Left lung (tissue), 10 donors: ENCODE results near the gene PSTK. TPM values are rescaled to one million over a fixed set of nuclear protein-coding genes. Genes with fewer than 3 reads are reported as not detected.

Source experiments
- ATAC-seq: fragments of 200-7000 bp; cut with Tn5 transposase; one replicate; pipeline ENCODE4 v1.9.1; 2020; ENCODE audit warnings: moderate library complexity
- DNase-seq, 4 donors: peaks; one replicate each; pipeline ENCODE4 v3.0.0-alpha.2; 2013 to 2020
- H3K27ac ChIP-seq, 2 donors: fragments of 200-600 bp; sonication (generic) in 1 of 2; one replicate each; pipeline versions ENCODE4 v1.5.0 to v1.8.0; 2020 to 2021
- H3K27me3 ChIP-seq, 2 donors: fragments of 200-600 bp; sonication (generic) in 1 of 2; one replicate each; pipeline versions ENCODE4 v1.5.0 to v1.8.0; 2020 to 2021
- H3K36me3 ChIP-seq, 2 donors: fragments of 200-600 bp; sonication (generic) in 1 of 2; one replicate each; pipeline versions ENCODE4 v1.5.0 to v1.8.0; 2020 to 2021
- H3K4me1 ChIP-seq, 2 donors: fragments of 200-600 bp; one replicate each; pipeline ENCODE4 v1.8.0; 2021
- H3K4me3 ChIP-seq, 2 donors: fragments of 200-600 bp; sonication (generic) in 1 of 2; one replicate each; pipeline versions ENCODE4 v1.5.0 to v1.8.0; 2020 to 2021; ENCODE audit warnings: mild to moderate bottlenecking in 1 of 2
- H3K9me3 ChIP-seq, 2 donors: fragments of 200-600 bp; sonication (generic) in 1 of 2; one replicate each; pipeline versions ENCODE4 v1.5.0 to v1.8.0; 2020 to 2021
- intact Hi-C, 2 donors: fragments of 100-400 bp; cut with DNase I; formaldehyde crosslinking; loops; one replicate each; pipeline versions ENCODE4 v1.11.2 to v1.14.2; 2022
- polyA plus RNA-seq, 6 donors: library from polyadenylated mRNA; unstranded; fragments of 120-200 nt; gene quantifications; one replicate each; pipeline ENCODE4 v1.2.1, GENCODE V29; 2013; ENCODE audit not compliant: insufficient read length in 6 of 6
- total RNA-seq, 2 donors: library from RNA; stranded (reverse); fragmentation: NEBNext Ultra II Directional; extraction: Animal tissue kit (Norgen Biotek cat#: 25700); gene quantifications; one replicate each; pipeline ENCODE4 v1.2.1, GENCODE V29; 2021
- TF ChIP-seq, protein P1 (sequence below), 2 donors: fragments of 200-600 bp; sonication (generic) in 1 of 2; IDR thresholded peaks; one replicate each; pipeline versions ENCODE4 v1.5.0 to v1.8.0; 2021; ENCODE audit warnings: antibody characterized with exemption in 2 of 2
- donor health status: DM: no; HTN: yes; CAD: no.
- donor health status: DM: no; HTN: no; CAD: no.

Gene PSTK
- total and polyA plus RNA-seq, 8 donors = 3.8 to 9.9 (median 8.1) TPM

DNA sequence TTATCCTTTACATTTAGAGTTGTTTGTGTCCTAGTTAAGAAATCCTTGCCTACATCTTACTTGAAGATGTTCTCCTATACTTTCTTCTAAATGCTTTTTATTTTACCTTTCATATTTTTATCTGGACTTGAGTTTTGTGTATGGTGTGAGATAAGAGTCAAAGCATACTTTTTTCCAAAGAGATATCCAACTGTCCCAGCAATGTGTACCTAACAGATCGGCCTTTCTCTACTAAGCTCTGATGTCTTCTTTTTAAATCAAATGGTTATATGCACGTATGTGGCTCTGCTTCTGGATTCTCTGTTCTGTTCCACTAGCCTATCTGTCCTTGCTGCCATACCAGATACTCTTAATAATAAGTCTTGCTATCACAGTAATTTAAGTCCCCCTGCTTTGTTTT lies 21.2 kb downstream of the PSTK start:
- peaks cover 0 to 19% of the 10 kb centered on the region in 2 donors for H3K36me3 ChIP-seq
- no peaks in the 10 kb centered on the region for H3K9me3 ChIP-seq
- no peak overlapping the region for H3K27ac ChIP-seq
- no peak overlapping the region for H3K4me3 ChIP-seq
- DNase-seq (no peak), ATAC-seq (no peak)
- H3K27me3 ChIP-seq = no peaks in the 10 kb centered on the region
- TF ChIP-seq, protein P1, sequence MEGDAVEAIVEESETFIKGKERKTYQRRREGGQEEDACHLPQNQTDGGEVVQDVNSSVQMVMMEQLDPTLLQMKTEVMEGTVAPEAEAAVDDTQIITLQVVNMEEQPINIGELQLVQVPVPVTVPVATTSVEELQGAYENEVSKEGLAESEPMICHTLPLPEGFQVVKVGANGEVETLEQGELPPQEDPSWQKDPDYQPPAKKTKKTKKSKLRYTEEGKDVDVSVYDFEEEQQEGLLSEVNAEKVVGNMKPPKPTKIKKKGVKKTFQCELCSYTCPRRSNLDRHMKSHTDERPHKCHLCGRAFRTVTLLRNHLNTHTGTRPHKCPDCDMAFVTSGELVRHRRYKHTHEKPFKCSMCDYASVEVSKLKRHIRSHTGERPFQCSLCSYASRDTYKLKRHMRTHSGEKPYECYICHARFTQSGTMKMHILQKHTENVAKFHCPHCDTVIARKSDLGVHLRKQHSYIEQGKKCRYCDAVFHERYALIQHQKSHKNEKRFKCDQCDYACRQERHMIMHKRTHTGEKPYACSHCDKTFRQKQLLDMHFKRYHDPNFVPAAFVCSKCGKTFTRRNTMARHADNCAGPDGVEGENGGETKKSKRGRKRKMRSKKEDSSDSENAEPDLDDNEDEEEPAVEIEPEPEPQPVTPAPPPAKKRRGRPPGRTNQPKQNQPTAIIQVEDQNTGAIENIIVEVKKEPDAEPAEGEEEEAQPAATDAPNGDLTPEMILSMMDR (IDR thresholded peaks at IDR 0.05) = no peak
- intact Hi-C loops = no loop called here
- H3K4me1 ChIP-seq = peaks cover 0 to 21% of the 10 kb centered on the region in 2 donors

- no peak overlapping the region for H3K4me3 ChIP-seq
- intact Hi-C loops = no loop called here
- H3K4me1 ChIP-seq = peaks cover 5 to 37% of the 10 kb centered on the region in 2 donors
- H3K27me3 ChIP-seq = no peaks in the 10 kb centered on the region
- no peaks in the 10 kb centered on the region for H3K9me3 ChIP-seq
- no peaks in the 10 kb centered on the region for H3K36me3 ChIP-seq
- DNase-seq (no peak), ATAC-seq (no peak)
- TF ChIP-seq, protein P1 (IDR thresholded peaks at IDR 0.05) = no peak
- H3K27ac ChIP-seq = no peak overlapping the region
Measured at GRCh38 chr10:123004298-123004697, 24.1 kb downstream of the PSTK start.

DNA sequence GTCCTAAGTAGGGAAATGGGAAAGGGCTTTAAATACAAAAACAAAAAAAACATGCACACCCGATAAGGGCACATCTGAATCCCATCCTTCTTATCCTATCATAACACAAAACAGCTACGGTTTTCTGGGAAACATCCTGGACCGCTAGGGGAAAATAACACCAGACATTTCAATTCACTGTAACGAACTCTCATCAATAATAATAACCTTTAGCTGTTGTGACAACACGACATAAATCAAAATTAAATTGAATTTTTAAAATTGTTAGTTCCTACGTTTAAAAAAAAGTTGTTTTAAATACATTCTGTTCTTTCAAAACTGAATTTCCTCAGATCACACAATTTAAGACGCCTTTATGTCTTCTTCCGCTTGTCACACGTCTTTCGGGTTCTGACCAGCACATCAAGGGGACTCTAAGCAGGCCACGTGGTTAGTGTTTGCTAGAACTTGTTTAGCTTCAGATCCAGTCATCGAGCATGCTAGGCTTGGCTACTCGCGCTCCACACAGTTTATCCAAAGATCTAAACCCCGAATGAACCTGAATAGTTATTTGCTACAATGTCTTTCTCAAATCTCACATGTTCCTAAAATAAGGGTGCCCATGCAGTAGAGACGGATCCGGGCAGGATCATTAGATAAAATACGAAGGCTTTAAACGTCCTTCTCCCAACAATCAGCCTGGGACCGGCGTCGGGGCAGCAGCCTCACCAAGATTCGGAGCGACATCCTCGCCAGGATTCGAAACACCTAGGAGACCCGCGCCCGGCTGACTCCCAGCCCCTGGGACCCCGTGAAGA lies 27.6 kb downstream of the PSTK start:
- peak overlapping the region; percentile 87 to 90 for H3K27ac ChIP-seq
- TF ChIP-seq, protein P1 (IDR thresholded peaks at IDR 0.05) = no peak
- H3K36me3 ChIP-seq = no peaks in the 10 kb centered on the region
- ATAC-seq (peak; percentile 68), DNase-seq (peak in 2 of 4 donors; percentile 54 to 62)
- peaks cover 11 to 44% of the 10 kb centered on the region in 2 donors for H3K4me1 ChIP-seq
- peak overlapping the region; percentile 91 to 94 for H3K4me3 ChIP-seq
- H3K27me3 ChIP-seq = no peaks in the 10 kb centered on the region
- H3K9me3 ChIP-seq = no peaks in the 10 kb centered on the region
- intact Hi-C loops = no loop called here

DNA sequence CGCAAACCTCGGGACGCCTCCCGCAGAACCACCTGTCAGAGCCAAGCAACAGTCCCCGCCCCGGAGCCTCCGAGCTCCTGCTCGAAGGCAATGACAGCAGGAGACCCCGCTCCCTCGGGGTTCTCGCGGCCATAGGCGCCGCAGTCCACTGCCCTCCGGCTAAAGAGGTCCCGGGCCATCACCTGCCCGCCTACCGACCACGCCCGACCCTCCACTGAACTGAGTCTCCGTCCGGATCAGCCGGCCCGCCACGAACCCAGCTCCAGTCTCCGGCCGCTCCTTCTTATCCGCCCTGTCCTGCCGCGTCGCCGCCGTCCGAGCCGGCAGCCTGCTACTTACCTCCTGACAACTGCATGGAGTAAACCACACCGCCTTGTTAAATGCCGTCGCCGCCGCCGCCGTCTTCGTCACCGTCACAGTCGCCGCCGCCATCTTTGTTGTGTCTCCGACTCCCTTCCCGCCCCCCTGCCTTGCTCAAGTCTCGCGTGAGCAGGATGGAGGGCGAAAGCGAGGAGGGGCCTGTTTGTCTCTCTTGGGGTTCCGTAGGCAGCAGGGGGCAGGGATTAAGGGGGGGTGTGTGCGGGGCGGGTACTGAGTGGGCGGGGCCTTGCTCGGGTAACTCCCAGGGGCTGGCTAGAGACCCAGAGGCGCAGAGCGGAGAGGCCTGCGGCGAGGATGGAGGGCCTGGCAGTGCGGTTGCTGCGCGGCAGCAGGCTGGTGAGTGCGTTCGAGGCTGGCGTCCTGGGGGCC lies 28.3 kb downstream of the PSTK start, which contains the start of the genes ACADSB and IKZF5:
TSS of gene ACADSB (plus strand) at position 652 of the 750 bp plus-strand sequence. CDS start at position 676, 24 bp downstream.
TSS of gene IKZF5 (minus strand) at position 441 of the 750 bp plus-strand sequence. CDS start 10,170 bp downstream, outside the sequence.
- ATAC-seq = peak; percentile 95
- Histone ChIP-seq H3K36me3 (no peaks in the 10 kb centered on the region), H3K4me1 (peaks cover 11 to 44% of the 10 kb centered on the region in 2 donors), H3K27me3 (no peaks in the 10 kb centered on the region), H3K4me3 (peak within 1 kb of the TSS; percentile 91 to 94), H3K9me3 (no peaks in the 10 kb centered on the region), H3K27ac (peak within 1 kb of the TSS; percentile 87 to 90)
- TF ChIP-seq, protein P1 (IDR thresholded peaks at IDR 0.05) = peak in 1 of 2 donors; percentile 15
- peak; percentile 95 to 98 (median 97) for DNase-seq
- intact Hi-C loops = no loop called here
